PC-9 (cell line): ENCODE results near the gene NTM. TPM values are rescaled to one million over a fixed set of nuclear protein-coding genes. Genes with fewer than 3 reads are reported as not detected.

Source experiments
- BruUV-seq: library from RNA; stranded (reverse); fragments of 400-500 nt; replicated peaks from 2 replicates; lab custom pipeline; 2021; lab: Mats Ljungman, UMichigan
- CTCF ChIA-PET: fragments of 300-600 bp; sonication (Branson Sonifier 250); formaldehyde crosslinking; loops from one replicate; lab custom pipeline; 2022; ENCODE audit warnings: antibody characterized with exemption; lab: Charles Lee
- POLR2A ChIA-PET: fragments of 300-600 bp; sonication (Branson Sonifier 250); formaldehyde crosslinking; loops from one replicate; lab custom pipeline; 2022; ENCODE audit warnings: antibody characterized with exemption; ENCODE audit not compliant: unreplicated experiment; lab: Charles Lee
- DNase-seq, 2 experiments: peaks; one replicate each; pipeline versions ENCODE4 v3.0.0 to v3.0.0-alpha.2; 2015 to 2022; ENCODE audit warnings: mixed read lengths in 1 of 2
- H2AFZ ChIP-seq: fragments of 200-600 bp; sonication (generic); 2 replicates; pipeline ENCODE4 v1.8.1; 2017; ENCODE audit warnings: antibody characterized with exemption
- H3F3A ChIP-seq: fragments of 200-600 bp; sonication (generic); 2 replicates; pipeline ENCODE4 v1.8.1; 2017; ENCODE audit warnings: antibody characterized with exemption, mild to moderate bottlenecking, low read depth; ENCODE audit not compliant: insufficient read depth
- H3K27ac ChIP-seq: fragments of 200-600 bp; sonication (generic); 2 replicates; pipeline ENCODE4 v1.6.1; 2016; ENCODE audit warnings: mixed run types
- H3K27me3 ChIP-seq: fragments of 200-600 bp; sonication (generic); 2 replicates; pipeline ENCODE4 v1.6.1; 2016; ENCODE audit warnings: low read depth, mixed run types; ENCODE audit not compliant: insufficient read depth
- H3K36me3 ChIP-seq: fragments of 200-600 bp; sonication (generic); 2 replicates; pipeline ENCODE4 v1.6.1; 2016; ENCODE audit warnings: low read depth, mixed run types
- H3K4me1 ChIP-seq: fragments of 200-600 bp; sonication (generic); replicated peaks from 2 replicates; pipeline ENCODE4 v1.6.1; 2016; ENCODE audit warnings: mixed run types; ENCODE audit not compliant: insufficient read depth
- H3K4me2 ChIP-seq: fragments of 200-600 bp; sonication (generic); 2 replicates; pipeline ENCODE4 v1.6.1; 2017; ENCODE audit warnings: mixed run types
- H3K4me3 ChIP-seq: fragments of 200-600 bp; sonication (generic); 2 replicates; pipeline ENCODE4 v1.6.1; 2016; ENCODE audit warnings: mixed run types
- H3K79me2 ChIP-seq: fragments of 200-600 bp; sonication (generic); 2 replicates; pipeline ENCODE4 v1.6.1; 2017; ENCODE audit warnings: low read depth, mixed run types
- H3K9me2 ChIP-seq: fragments of 200-600 bp; sonication (generic); 2 replicates; pipeline ENCODE4 v1.8.1; 2017; ENCODE audit warnings: mild to moderate bottlenecking; ENCODE audit not compliant: insufficient read depth
- H3K9me3 ChIP-seq: fragments of 200-600 bp; sonication (generic); 2 replicates; pipeline ENCODE4 v1.8.1; 2016; ENCODE audit warnings: low read depth; ENCODE audit not compliant: insufficient read depth
- H4K20me1 ChIP-seq: fragments of 200-600 bp; sonication (generic); 2 replicates; pipeline ENCODE4 v1.8.1; 2017; ENCODE audit not compliant: insufficient read depth
- CTCF ChIP-seq: fragments of 200-600 bp; sonication (generic); conservative IDR thresholded peaks from 2 replicates; pipeline ENCODE4 v1.6.1; 2017; ENCODE audit warnings: mixed run types, antibody characterized with exemption, mild to moderate bottlenecking, moderate library complexity
- EZH2 ChIP-seq: fragments of 200-600 bp; sonication (generic); IDR thresholded peaks from 2 replicates; pipeline ENCODE4 v1.8.0; 2017; ENCODE audit warnings: antibody characterized with exemption, low read depth
- intact Hi-C: fragments of 100-400 bp; cut with micrococcal nuclease; formaldehyde crosslinking; loops from one replicate; pipeline ENCODE4 v1.10.0; 2022; ENCODE audit not compliant: unreplicated experiment
- total RNA-seq: library from RNA; stranded (reverse); gene quantifications from 2 replicates; pipeline ENCODE4 v1.2.3, GENCODE V29; 2021

Gene NTM
- total RNA-seq, 1 experiment from 2014 or later, result not detected

- CTCF ChIA-PET, result no interaction called here
Measured at GRCh38 chr11:132006884-132007580, 636.6 kb downstream of the NTM start.

GRCh38 chr11:132008226-132008625 is 637.8 kb downstream of the NTM start:
- no peaks in the 10 kb centered on the region; the same call in 1 of the 2 replicates for H3K27me3 ChIP-seq
- DNase-seq, result no peak

More at GRCh38 chr11:132006884-132007580, 636.6 kb downstream of the NTM start:
- Histone ChIP-seq H4K20me1 (no peaks in the 10 kb centered on the region), H3F3A (no peaks in the 10 kb centered on the region), H3K4me2 (no peak overlapping the region), H3K9me3 (no peaks in the 10 kb centered on the region), H3K9me2 (no peaks in the 10 kb centered on the region), H3K27ac (no peak overlapping the region), H2AFZ (no peak overlapping the region), H3K4me3 (no peak overlapping the region), H3K36me3 (no peaks in the 10 kb centered on the region), H3K4me1 (no peaks in the 10 kb centered on the region), H3K27me3 (no peaks in the 10 kb centered on the region), H3K79me2 (no peaks in the 10 kb centered on the region)
- intact Hi-C loops, result no loop called here
- BruUV-seq, result no TSS peak
- no peak for DNase-seq
- POLR2A ChIA-PET, result no interaction called here
- TF ChIP-seq EZH2, result no peak
- no peak for TF ChIP-seq CTCF

GRCh38 chr11:132008872-132009271 is 638.5 kb downstream of the NTM start:
- no peaks in the 10 kb centered on the region for H3K36me3 ChIP-seq
- H3K4me2 ChIP-seq, result no peak overlapping the region
- intact Hi-C loops, result no loop called here
- H3K27ac ChIP-seq, result no peak overlapping the region
- H3K9me3 ChIP-seq, result no peaks in the 10 kb centered on the region
- no peaks in the 10 kb centered on the region for H4K20me1 ChIP-seq
- H3F3A ChIP-seq, result no peaks in the 10 kb centered on the region
- ChIA-PET POLR2A (no interaction called here), CTCF (no interaction called here)
- H3K79me2 ChIP-seq, result no peaks in the 10 kb centered on the region
- H2AFZ ChIP-seq, result no peak overlapping the region
- TF ChIP-seq CTCF (no peak), EZH2 (no peak)
- H3K27me3 ChIP-seq, result no peaks in the 10 kb centered on the region; the same call in 1 of the 2 replicates
- H3K4me1 ChIP-seq, result no peaks in the 10 kb centered on the region
- H3K9me2 ChIP-seq, result no peaks in the 10 kb centered on the region
- BruUV-seq, result no TSS peak
- H3K4me3 ChIP-seq, result no peak overlapping the region
- DNase-seq, result no peak

More at GRCh38 chr11:132008226-132008625, 637.8 kb downstream of the NTM start:
- Histone ChIP-seq H3K9me2 (no peaks in the 10 kb centered on the region), H2AFZ (no peak overlapping the region), H3K4me2 (no peak overlapping the region), H3K27ac (no peak overlapping the region), H4K20me1 (no peaks in the 10 kb centered on the region), H3F3A (no peaks in the 10 kb centered on the region), H3K79me2 (no peaks in the 10 kb centered on the region), H3K4me3 (no peak overlapping the region), H3K9me3 (no peaks in the 10 kb centered on the region), H3K36me3 (no peaks in the 10 kb centered on the region), H3K4me1 (no peaks in the 10 kb centered on the region)
- TF ChIP-seq EZH2 (no peak), CTCF (no peak)
- CTCF ChIA-PET, result no interaction called here
- no TSS peak for BruUV-seq
- POLR2A ChIA-PET, result no interaction called here
- intact Hi-C loops, result no loop called here
